CD4-positive, alpha-beta T cell treated with Interleukin-4 for 1 hour (primary cell): ENCODE measurements around the gene PRSS27.
"Not testable (repeated sequence)": the region's sequence is repeated elsewhere in the genome, so short reads cannot be mapped to it uniquely, and the experiment has no call there.

Experiments
- DNase-seq, 2 donors: peaks; one replicate each; pipeline ENCODE4 v3.0.0-alpha.2; 2020 to 2022

Gene PRSS27

GRCh38 chr16:2707368-2708289 lies 12.4 kb downstream of the PRSS27 start:
- no peak for DNase-seq

DNA sequence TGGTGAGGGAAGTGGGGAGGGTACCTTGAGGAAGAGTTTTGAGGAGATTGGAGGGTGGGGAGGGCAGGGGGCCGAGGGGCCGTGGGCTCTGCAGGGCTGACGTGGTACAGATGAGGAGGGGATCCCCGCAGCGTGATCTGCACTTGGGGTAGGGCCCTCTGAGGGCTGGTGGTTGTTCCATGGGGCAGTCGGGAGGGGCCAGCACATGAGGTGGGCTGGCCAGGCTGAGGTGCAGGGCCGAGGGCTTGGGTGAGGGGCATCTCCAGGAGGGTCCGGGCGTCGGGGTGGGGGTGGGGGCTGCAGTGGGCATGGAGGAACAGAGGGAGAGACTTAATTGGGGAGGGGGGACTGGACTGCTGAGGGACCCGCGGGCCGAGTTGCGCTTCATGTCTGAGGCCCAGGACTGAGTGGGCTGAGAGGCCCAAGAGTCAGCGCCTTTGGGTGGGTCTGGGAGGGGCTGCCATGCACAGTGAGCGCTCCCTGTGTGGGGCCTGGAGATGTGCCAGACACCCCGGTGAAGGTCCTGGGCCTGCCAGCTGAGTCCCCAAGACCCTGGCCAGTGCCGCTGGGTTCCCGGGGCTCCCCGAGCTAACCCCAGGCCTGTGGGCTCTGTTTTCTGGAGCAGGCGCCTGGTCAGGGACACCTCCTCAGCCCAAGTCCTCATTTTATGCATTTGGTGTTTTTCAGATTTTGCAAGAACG lies 13.3 kb downstream of the PRSS27 start:
- no peak for DNase-seq

DNA sequence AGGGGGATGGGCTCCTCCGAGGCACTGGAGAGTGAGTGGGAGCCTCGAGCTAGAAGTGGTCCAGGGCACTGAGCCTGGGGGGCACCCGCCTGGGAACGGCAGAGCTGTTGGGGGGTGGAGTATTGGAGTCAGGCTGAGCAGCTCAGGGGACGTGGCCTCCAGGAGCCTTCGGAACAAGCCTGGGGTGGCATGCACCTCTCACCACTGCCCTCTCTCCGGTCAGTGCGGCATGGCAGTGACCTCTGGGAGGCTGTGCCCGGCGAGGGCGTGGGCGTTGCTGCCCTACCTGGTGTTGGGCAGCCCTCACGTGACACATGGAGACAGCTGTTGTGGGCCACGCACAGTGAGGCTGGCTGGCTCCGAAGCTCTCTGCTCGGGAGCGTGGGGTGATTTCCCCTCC lies 13.9 kb downstream of the PRSS27 start:
- no peak for DNase-seq

DNA sequence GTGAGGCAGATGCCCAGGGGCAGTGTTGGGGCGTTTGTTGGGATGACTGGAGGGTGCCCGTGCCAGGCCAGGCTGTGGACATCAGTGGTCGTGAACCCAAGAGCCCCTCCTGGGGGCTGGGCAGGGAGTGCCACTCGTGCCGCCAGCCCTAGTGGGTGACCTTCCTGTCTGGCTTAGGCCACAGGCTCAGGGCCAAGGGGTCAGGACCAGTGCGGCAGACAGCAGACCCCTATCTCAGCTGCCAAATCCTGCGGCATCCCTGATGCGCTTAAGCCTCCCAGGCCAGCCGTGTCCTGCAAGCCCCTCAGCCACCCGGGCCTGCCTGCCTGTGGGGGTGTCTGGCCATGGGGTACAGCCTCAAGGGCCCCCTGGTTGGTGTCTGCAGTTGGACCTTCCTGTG lies 14.7 kb downstream of the PRSS27 start:
- DNase-seq = no peak

- DNase-seq = no peak
Observed at GRCh38 chr16:2704983-2705275, 15.1 kb downstream of the PRSS27 start.

GRCh38 chr16:2704166-2704982 lies 15.7 kb downstream of the PRSS27 start:
- no peak for DNase-seq

- no peak for DNase-seq
Observed at GRCh38 chr16:2702871-2703745, 16.9 kb downstream of the PRSS27 start.

GRCh38 chr16:2702438-2702825 lies 17.6 kb downstream of the PRSS27 start:
- no peak for DNase-seq

DNA sequence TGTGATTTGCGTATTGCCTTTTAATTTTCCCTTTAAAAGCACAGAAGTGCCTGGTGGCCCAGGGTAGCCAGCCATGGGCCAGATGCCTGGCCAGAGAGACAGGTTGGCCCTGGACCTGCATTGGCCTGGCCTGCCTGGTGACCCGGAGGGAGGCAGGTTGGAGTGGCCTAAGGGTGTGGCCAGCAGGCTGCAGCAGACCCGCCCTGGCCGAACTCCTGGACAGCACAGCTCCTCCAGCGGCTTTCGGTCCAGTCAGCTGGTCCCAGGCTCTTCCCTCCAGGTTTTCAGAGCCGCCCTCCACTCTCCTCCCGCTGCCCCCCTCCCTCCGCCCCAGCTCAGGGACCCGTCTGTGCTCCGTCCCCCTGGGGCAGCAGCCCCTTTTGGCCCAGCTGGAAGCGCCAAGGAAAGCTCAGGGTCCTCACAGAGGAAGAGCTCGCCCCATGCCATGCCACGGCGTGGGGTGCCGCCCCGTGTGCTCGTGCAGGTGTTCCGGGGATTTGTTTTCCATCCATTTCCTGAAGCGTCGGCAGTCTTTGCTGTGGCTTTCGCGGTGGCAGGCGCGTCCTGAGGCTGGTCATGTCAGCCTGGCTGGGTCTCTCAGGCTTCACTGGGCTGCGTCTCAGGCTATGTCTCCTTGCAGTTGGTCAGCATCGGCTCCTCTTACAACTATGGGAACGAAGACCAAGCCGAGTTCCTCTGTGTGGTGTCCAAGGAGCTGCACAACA lies 18.1 kb downstream of the PRSS27 start:
- no peak for DNase-seq

- no peak for DNase-seq
Observed at GRCh38 chr16:2701272-2701671, 18.8 kb downstream of the PRSS27 start.

DNA sequence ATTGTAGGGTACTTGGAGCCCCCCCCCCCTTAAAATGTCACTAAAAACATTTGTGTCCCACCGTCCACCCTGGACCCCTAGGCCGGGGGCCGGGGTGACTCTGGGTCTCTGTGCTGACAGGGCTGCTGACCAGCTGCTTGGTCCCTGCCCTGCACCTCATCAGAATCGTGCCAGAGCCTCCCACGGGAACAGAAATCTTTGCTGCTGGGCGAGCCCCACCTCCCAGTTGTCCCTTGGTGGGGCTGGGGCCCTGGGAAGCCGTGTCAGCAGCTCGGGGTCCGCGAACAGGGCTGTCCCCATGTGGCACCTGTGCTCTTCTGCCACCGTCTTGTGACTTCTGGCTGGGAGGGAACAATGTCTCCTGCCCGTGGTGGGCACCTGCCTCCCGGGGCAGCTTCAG lies 19.2 kb downstream of the PRSS27 start:
- DNase-seq = no peak

- DNase-seq = no peak
Observed at GRCh38 chr16:2699791-2700600, 20.0 kb downstream of the PRSS27 start.

GRCh38 chr16:2698965-2699750 lies 20.9 kb downstream of the PRSS27 start:
- DNase-seq = no peak

DNA sequence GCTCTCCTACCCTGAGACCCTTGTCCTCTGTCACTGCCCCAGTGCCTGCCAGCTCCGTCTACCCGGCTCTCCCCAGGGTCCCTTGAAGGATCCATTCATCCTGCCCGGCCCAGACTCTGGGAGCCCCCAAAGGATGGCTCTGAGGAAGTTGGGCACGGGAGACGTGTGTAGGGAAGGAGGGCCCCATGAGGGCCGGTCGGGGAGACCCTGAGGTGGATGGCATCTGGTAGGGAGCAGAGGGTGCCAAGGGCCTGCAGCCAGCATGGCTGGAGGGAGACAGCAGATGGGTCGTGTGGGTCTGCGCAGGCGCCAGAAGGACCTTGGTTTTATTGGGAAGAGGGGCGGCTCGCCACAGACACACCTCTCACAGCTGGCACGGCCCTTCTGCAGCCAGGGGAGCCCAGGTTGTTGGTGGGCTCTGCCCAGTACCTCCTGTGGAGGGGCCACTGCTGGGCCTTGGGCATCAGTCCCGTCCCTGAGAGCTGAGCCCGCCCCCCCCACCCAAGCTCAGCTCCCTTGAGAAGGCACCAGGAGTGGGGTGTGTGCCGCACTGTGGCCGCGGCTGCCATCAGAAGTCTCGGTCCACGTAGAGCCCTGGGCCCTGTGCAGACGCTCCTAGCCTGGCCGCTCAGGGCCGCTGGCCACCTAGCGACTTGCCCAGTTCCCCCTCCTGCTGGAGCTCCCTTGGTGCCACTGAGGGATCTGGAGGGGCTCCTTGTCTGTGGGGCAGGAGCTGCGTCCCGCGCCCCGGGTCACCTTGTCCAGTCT lies 21.7 kb downstream of the PRSS27 start:
- DNase-seq = no peak

GRCh38 chr16:2697401-2697948 lies 22.5 kb downstream of the PRSS27 start:
- DNase-seq = no peak

DNA sequence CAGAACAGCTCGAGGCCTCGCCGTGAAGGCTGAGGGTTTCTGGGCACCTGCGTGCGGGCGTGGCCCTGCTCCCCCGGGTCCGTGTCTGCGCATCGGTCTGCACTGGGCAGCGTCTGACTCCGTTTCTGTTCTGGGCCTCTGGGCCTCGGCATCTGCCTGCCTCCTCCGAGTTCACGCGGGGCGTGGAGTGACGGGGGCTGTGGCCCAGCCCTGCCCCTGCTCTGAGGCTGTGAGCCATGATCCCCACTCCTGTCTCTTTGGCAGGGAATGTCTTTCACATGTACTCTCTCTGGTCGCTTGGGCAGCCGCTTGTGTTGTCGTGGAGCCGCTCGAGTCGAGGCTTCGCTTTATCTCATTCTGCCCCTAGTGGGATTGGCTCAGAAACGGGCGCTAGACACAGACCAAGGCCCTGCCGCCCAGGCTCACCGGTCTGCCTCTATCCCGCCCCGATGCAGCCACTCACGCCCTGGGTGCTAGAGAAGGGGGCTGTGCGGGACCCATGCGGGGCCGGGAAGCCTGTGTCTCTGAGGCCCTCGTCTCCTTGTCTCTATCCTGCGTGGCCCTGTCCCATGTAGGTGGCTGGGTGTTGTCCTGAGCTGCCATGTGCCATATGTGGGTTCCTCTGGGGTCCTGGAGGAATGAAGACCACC lies 23.3 kb downstream of the PRSS27 start:
- DNase-seq = not testable (repeated sequence)

DNA sequence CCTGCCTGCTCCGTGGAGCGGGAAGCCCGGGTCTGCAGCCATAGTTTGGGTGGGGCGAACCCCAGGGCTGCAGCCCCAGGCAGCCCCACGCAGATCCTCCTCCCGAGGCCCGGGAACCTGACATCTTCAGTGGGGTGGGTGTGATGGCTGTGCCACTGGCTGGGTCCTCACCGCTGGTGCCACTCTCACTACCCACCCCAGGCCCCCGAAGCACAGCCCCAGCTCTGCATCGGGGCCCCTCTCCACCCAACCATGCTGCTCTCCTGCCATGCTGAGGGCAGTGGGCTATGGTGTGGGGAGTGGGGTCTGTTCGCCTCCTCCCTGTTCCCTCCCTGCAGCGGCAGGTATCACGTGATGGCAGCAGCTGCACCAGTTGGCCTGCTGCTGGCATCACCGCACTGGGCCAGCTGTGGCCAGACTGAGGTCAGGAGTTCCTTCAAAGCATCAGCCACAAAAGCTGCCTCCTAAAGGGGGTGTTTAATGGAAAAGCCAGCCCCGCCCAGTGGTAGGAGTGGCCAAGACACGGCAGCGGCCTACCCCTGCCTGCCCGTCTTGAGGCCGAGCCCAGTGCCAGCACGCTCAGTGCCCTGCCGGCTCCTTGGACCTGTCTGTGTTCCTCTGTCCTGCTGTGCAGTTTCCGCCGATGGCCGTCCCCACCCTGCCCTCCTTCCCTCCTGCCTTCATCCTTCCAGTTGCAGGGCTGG lies 26.9 kb downstream of the PRSS27 start:
- no peak for DNase-seq
